Fibroblast of skin of left quadriceps (primary cell): Measurements from ENCODE around the gene ADGRG6.

ENCODE experiments used
- DNase-seq, 2 experiments: peaks; one replicate each; pipeline ENCODE4 v3.0.0-alpha.2; 2013; ENCODE audit warnings: low read depth in 2 of 2

The ADGRG6 gene

GRCh38 chr6:142482249-142482648, 180.4 kb downstream of the ADGRG6 start:
- DNase-seq, result no peak

GRCh38 chr6:142482974-142483373, 181.2 kb downstream of the ADGRG6 start:
- no peak for DNase-seq

- DNase-seq, result no peak
Measured at GRCh38 chr6:142485256-142485655, 183.4 kb downstream of the ADGRG6 start.

GRCh38 chr6:142489722-142490610, 188.2 kb downstream of the ADGRG6 start:
- no peak for DNase-seq
